ENCODE data around the gene LSMEM2. TPM values are rescaled to one million over a fixed set of nuclear protein-coding genes. Genes with fewer than 3 reads are reported as not detected.

LSMEM2 gene
- polyA plus RNA-seq, 2 of the 4 experiments (the other 2 are of a cell fraction) = 0.09 TPM; not detected in 1

- ATAC-seq (no peak), DNase-seq (ENCODE audit: low read depth in 1 of 2, low spot score in 1 of 2) (no peak), FAIRE-seq (no peak)
- H3K4me3 ChIP-seq = no peak overlapping the region
- no peak overlapping the region; the same call in 2 of the 3 replicates for H3K4me2 ChIP-seq
- WGBS (ENCODE audit: missing lambda C conversion rate) = 89% methylated on average over 5 of the region's 11 CpGs
- no peak overlapping the region; a peak in 1 of 6 replicates for H3K27ac ChIP-seq
- CTCF ChIA-PET = interaction anchor here (0.8 to 5.0 kb wide), 5 partner anchors 10 to 92 kb away, joined by 3 to 21 read pairs (median 5); partner anchors contain the start of genes HYAL3, IFRD2, NAA80 and TUSC2
- POLR2A ChIA-PET = no interaction called here
- peaks cover 31% of the 10 kb centered on the region for H3K4me1 ChIP-seq
- no peaks in the 10 kb centered on the region for H3K9me3 ChIP-seq
- TF ChIP-seq HOXB13 (CRISPR knock-in tag; IDR thresholded peaks at IDR 0.05; ENCODE audit: low read depth) (no peak), ESRRA (IDR thresholded peaks at IDR 0.05; ENCODE audit: borderline replicate concordance, low read length) (no peak), KDM1A (IDR thresholded peaks at IDR 0.05; ENCODE audit: low read depth) (no peak), FOXS1 (CRISPR knock-in tag; IDR thresholded peaks at IDR 0.05) (no peak), NPAS2 (CRISPR knock-in tag; IDR thresholded peaks at IDR 0.05; ENCODE audit: borderline replicate concordance) (no peak), CEBPB (IDR thresholded peaks at IDR 0.05) (no peak), HMGXB4 (CRISPR knock-in tag; IDR thresholded peaks at IDR 0.05; ENCODE audit: borderline replicate concordance) (no peak), MAX (IDR thresholded peaks at IDR 0.05) (no peak), FOSL2 (IDR thresholded peaks at IDR 0.05) (no peak), FOSL2 (CRISPR knock-in tag; IDR thresholded peaks at IDR 0.05) (no peak), MAZ (IDR thresholded peaks at IDR 0.05; ENCODE audit: borderline replicate concordance, low read depth, low read length) (no peak), MYC (IDR thresholded peaks at IDR 0.05; ENCODE audit: borderline replicate concordance, low read length) (no peak), HOXB5 (CRISPR knock-in tag; IDR thresholded peaks at IDR 0.05) (no peak), TFCP2L1 (CRISPR knock-in tag; IDR thresholded peaks at IDR 0.05) (no peak), RARB (CRISPR knock-in tag; IDR thresholded peaks at IDR 0.05) (no peak), PHF8 (IDR thresholded peaks at IDR 0.05; ENCODE audit: borderline replicate concordance, low read depth) (no peak), RCOR1 (IDR thresholded peaks at IDR 0.05; ENCODE audit: low read depth, low read length) (no peak), HDAC2 (IDR thresholded peaks at IDR 0.05) (no peak), ATOH8 (CRISPR knock-in tag; IDR thresholded peaks at IDR 0.05; ENCODE audit: low read depth) (no peak), FOSB (CRISPR knock-in tag; IDR thresholded peaks at IDR 0.05) (no peak), EP300 (IDR thresholded peaks at IDR 0.05) (no peak)
These were observed 39.3 kb downstream of the LSMEM2 start for GRCh38 chr3:50318163-50318562.

- CTCF ChIA-PET = interaction anchor here (0.8 to 5.0 kb wide), 5 partner anchors 9 to 92 kb away, joined by 3 to 21 read pairs (median 5); partner anchors contain the start of genes HYAL3, IFRD2, NAA80 and TUSC2
- Histone ChIP-seq H3K9me3 (no peaks in the 10 kb centered on the region), H3K4me3 (no peak overlapping the region), H3K4me2 (no peak overlapping the region), H3K27ac (no peak overlapping the region), H3K4me1 (peaks cover 31% of the 10 kb centered on the region)
- POLR2A ChIA-PET = no interaction called here
- no peak for DNase-seq (ENCODE audit: low read depth in 1 of 2, low spot score in 1 of 2)
- 97% methylated on average over 7 of the region's 10 CpGs for WGBS (ENCODE audit: missing lambda C conversion rate)
- FAIRE-seq = no peak
- TF ChIP-seq POLR2A (IDR thresholded peaks at IDR 0.05; ENCODE audit: low read length) = no peak
- no peak for TF ChIP-seq BCL3 (IDR thresholded peaks at IDR 0.05)
- TF ChIP-seq BHLHE40 (IDR thresholded peaks at IDR 0.05; ENCODE audit: low read depth, low read length) = no peak
- no peak for TF ChIP-seq RAD21 (conservative IDR thresholded peaks at IDR 0.05 in 1 of 2, IDR thresholded peaks at IDR 0.05 in 1 of 2)
- TF ChIP-seq E2F6 (IDR thresholded peaks at IDR 0.05; ENCODE audit: borderline replicate concordance, low read depth) = no peak
- no peak for ATAC-seq
These were observed 39.7 kb downstream of the LSMEM2 start for GRCh38 chr3:50318615-50319014.

Measured in A549 (cell line).